AML-193 (cell line): Measurements from ENCODE around the gene SNAPC5.
"Not testable (repeated sequence)": the region's sequence is repeated elsewhere in the genome, so short reads cannot be mapped to it uniquely, and the experiment has no call there.

ENCODE experiments used
- DNase-seq, 2 experiments: peaks; one replicate each; lab custom pipeline; 2025; lab: John Stamatoyannopoulos, UW

Gene SNAPC5

GRCh38 chr15:66491846-66492245 is 5.7 kb downstream of the SNAPC5 start:
- DNase-seq: no peak

- DNase-seq: no peak
These were observed 8.3 kb downstream of the SNAPC5 start for GRCh38 chr15:66489179-66489791.

GRCh38 chr15:66488525-66488924 is 9.0 kb downstream of the SNAPC5 start:
- no peak for DNase-seq

- DNase-seq: no peak
These were observed 10.7 kb downstream of the SNAPC5 start for GRCh38 chr15:66486887-66487286.

GRCh38 chr15:66484539-66485112 is 12.9 kb downstream of the SNAPC5 start:
- no peak for DNase-seq

- DNase-seq: peak; percentile 84 to 90
These were observed 14.4 kb downstream of the SNAPC5 start for GRCh38 chr15:66483131-66483566.

- DNase-seq: no peak
These were observed 15.0 kb downstream of the SNAPC5 start for GRCh38 chr15:66482539-66482938.

GRCh38 chr15:66481107-66481856 is 16.3 kb downstream of the SNAPC5 start:
- DNase-seq: no peak

- no peak for DNase-seq
These were observed 17.3 kb downstream of the SNAPC5 start for GRCh38 chr15:66480267-66480666.

- DNase-seq: no peak
These were observed 20.6 kb downstream of the SNAPC5 start for GRCh38 chr15:66477011-66477410.

- DNase-seq: no peak
These were observed 21.0 kb downstream of the SNAPC5 start for GRCh38 chr15:66476535-66476934.

GRCh38 chr15:66474963-66475362 is 22.6 kb downstream of the SNAPC5 start:
- no peak for DNase-seq

- DNase-seq: no peak
These were observed 23.4 kb downstream of the SNAPC5 start for GRCh38 chr15:66474135-66474534.

GRCh38 chr15:66472176-66472999 is 25.2 kb downstream of the SNAPC5 start:
- no peak for DNase-seq

- DNase-seq: not testable (repeated sequence)
These were observed 26.7 kb downstream of the SNAPC5 start for GRCh38 chr15:66470825-66471224.

GRCh38 chr15:66467162-66468040 is 30.2 kb downstream of the SNAPC5 start:
- DNase-seq: not testable (repeated sequence)

- DNase-seq: not testable (repeated sequence)
These were observed 32.3 kb downstream of the SNAPC5 start for GRCh38 chr15:66465294-66465693.

- DNase-seq: no peak
These were observed 34.9 kb downstream of the SNAPC5 start for GRCh38 chr15:66462627-66463026.

GRCh38 chr15:66461917-66462316 is 35.6 kb downstream of the SNAPC5 start:
- DNase-seq: no peak

GRCh38 chr15:66461294-66461693 is 36.3 kb downstream of the SNAPC5 start:
- DNase-seq: not testable (repeated sequence)
